Neural progenitor cell (in vitro differentiated cells): ENCODE data around the gene DTX4. TPM values are rescaled to one million over a fixed set of nuclear protein-coding genes. Genes with fewer than 3 reads are reported as not detected.

Source experiments
- DNase-seq: peaks from one replicate; pipeline ENCODE4 v3.0.0-alpha.2; 2016; ENCODE audit warnings: low spot score
- H2AFZ ChIP-seq: fragments of 200-600 bp; sonication (generic); replicated peaks from 2 replicates; pipeline ENCODE4 v1.6.1; 2016; ENCODE audit warnings: antibody characterized with exemption
- H3F3A ChIP-seq: fragments of 200-600 bp; sonication (generic); 2 replicates; pipeline ENCODE4 v1.6.1; 2016; ENCODE audit warnings: antibody characterized with exemption, low read depth
- H3K27ac ChIP-seq: fragments of 200-600 bp; sonication (generic); 2 replicates; pipeline ENCODE4 v1.5.1; 2016; ENCODE audit warnings: mild to moderate bottlenecking
- H3K27me3 ChIP-seq: fragments of 200-600 bp; sonication (generic); 2 replicates; pipeline ENCODE4 v1.6.1; 2016; ENCODE audit warnings: mild to moderate bottlenecking, moderate library complexity
- H3K36me3 ChIP-seq: fragments of 200-600 bp; sonication (generic); 2 replicates; pipeline ENCODE4 v1.5.1; 2016
- H3K4me1 ChIP-seq: fragments of 200-600 bp; sonication (generic); 2 replicates; pipeline ENCODE4 v1.6.1; 2016; ENCODE audit warnings: mixed run types
- H3K4me2 ChIP-seq: fragments of 200-600 bp; sonication (generic); 2 replicates; pipeline ENCODE4 v1.6.1; 2016
- H3K4me3 ChIP-seq: fragments of 200-600 bp; sonication (generic); 2 replicates; pipeline ENCODE4 v1.5.1; 2016
- H3K79me2 ChIP-seq: fragments of 200-600 bp; sonication (generic); 2 replicates; pipeline ENCODE4 v1.6.1; 2016; ENCODE audit warnings: low read depth
- H3K9ac ChIP-seq: fragments of 200-600 bp; sonication (generic); 2 replicates; pipeline ENCODE4 v1.6.1; 2016
- H3K9me3 ChIP-seq: fragments of 200-600 bp; sonication (generic); 2 replicates; pipeline ENCODE4 v1.5.1; 2016; ENCODE audit warnings: low read depth
- H4K20me1 ChIP-seq: fragments of 200-600 bp; sonication (generic); 2 replicates; pipeline ENCODE4 v1.6.1; 2016; ENCODE audit warnings: low read depth
- H3K27ac Mint-ChIP-seq: 3 replicates; pipeline ENCODE4 v1.8.0; 2021; ENCODE audit warnings: mixed read lengths
- H3K27me3 Mint-ChIP-seq: 2 replicates; pipeline ENCODE4 v1.8.0; 2022; ENCODE audit warnings: low read depth, mild to moderate bottlenecking, inconsistent platforms, moderate library complexity, mixed read lengths; ENCODE audit not compliant: insufficient read depth
- H3K36me3 Mint-ChIP-seq: 3 replicates; pipeline ENCODE4 v1.8.0; 2021; ENCODE audit warnings: mixed read lengths
- H3K4me1 Mint-ChIP-seq: 3 replicates; pipeline ENCODE4 v1.8.0; 2021; ENCODE audit warnings: mixed read lengths
- H3K4me3 Mint-ChIP-seq: 3 replicates; pipeline ENCODE4 v1.8.0; 2021; ENCODE audit warnings: mild to moderate bottlenecking, moderate library complexity, mixed read lengths
- H3K9me3 Mint-ChIP-seq: 3 replicates; pipeline ENCODE4 v1.8.0; 2020; ENCODE audit warnings: mixed read lengths
- EZH2 ChIP-seq: fragments of 200-600 bp; sonication (generic); IDR thresholded peaks from 2 replicates; pipeline ENCODE4 v1.6.1; 2017; ENCODE audit warnings: antibody characterized with exemption, mild to moderate bottlenecking, moderate library complexity
- EZH2phosphoT487 ChIP-seq: fragments of 200-600 bp; sonication (generic); IDR thresholded peaks from 2 replicates; pipeline ENCODE4 v1.6.1; 2017; ENCODE audit warnings: antibody characterized with exemption
- total RNA-seq: library from RNA; depleted of rRNA; stranded (reverse); fragments of >200 nt; gene quantifications from 2 replicates; pipeline ENCODE4 v1.2.3, GENCODE V29; 2015; ENCODE audit warnings: low replicate concordance
- TF ChIP-seq, protein P1 (sequence below): fragments of 200-600 bp; sonication (generic); IDR thresholded peaks from 2 replicates; pipeline ENCODE4 v1.5.1; 2017; ENCODE audit warnings: antibody characterized with exemption, mild to moderate bottlenecking

The DTX4 gene
- total RNA-seq, 1 donor from 2014 or later, result 16.9 TPM

DNA sequence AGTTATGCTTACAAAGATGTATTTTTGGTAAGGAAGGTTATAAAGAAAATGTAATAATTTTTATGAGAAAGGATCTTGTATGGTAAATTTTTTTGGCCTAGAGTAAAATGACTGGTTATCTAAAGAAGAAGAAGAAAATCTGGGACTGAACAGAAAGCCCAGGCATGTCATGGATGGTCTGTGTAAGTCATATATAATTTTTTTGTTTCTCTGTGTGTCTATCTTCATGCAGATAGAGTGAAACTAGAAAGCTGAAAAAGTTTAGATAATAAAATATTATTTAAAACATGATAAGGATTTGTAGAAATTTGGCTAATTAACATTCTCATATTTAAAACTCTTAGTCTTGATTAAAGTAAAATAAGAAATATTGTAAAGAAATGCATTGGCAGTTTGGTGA lies 68.4 kb downstream of the DTX4 start:
- H3K27me3 Mint-ChIP-seq, result peaks cover 6% of the 10 kb centered on the region
- H3K27me3 ChIP-seq, result no peaks in the 10 kb centered on the region
- no peak overlapping the region for H3K27ac Mint-ChIP-seq
- no peak overlapping the region for H3K9ac ChIP-seq
- no peaks in the 10 kb centered on the region for H3F3A ChIP-seq
- no peaks in the 10 kb centered on the region for H3K36me3 Mint-ChIP-seq
- H4K20me1 ChIP-seq, result no peaks in the 10 kb centered on the region
- no peak for DNase-seq
- H3K27ac ChIP-seq, result no peak overlapping the region
- no peaks in the 10 kb centered on the region for H3K79me2 ChIP-seq
- no peaks in the 10 kb centered on the region for H3K4me1 ChIP-seq
- no peaks in the 10 kb centered on the region for H3K36me3 ChIP-seq
- H3K4me1 Mint-ChIP-seq, result no peaks in the 10 kb centered on the region
- H3K9me3 ChIP-seq, result peaks cover 27% of the 10 kb centered on the region
- TF ChIP-seq EZH2phosphoT487 (no peak), EZH2 (no peak)
- TF ChIP-seq, protein P1, sequence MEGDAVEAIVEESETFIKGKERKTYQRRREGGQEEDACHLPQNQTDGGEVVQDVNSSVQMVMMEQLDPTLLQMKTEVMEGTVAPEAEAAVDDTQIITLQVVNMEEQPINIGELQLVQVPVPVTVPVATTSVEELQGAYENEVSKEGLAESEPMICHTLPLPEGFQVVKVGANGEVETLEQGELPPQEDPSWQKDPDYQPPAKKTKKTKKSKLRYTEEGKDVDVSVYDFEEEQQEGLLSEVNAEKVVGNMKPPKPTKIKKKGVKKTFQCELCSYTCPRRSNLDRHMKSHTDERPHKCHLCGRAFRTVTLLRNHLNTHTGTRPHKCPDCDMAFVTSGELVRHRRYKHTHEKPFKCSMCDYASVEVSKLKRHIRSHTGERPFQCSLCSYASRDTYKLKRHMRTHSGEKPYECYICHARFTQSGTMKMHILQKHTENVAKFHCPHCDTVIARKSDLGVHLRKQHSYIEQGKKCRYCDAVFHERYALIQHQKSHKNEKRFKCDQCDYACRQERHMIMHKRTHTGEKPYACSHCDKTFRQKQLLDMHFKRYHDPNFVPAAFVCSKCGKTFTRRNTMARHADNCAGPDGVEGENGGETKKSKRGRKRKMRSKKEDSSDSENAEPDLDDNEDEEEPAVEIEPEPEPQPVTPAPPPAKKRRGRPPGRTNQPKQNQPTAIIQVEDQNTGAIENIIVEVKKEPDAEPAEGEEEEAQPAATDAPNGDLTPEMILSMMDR, result no peak
- H3K9me3 Mint-ChIP-seq, result peaks cover 43% of the 10 kb centered on the region
- no peak overlapping the region for H3K4me2 ChIP-seq
- H2AFZ ChIP-seq, result no peak overlapping the region
- H3K4me3 Mint-ChIP-seq, result no peak overlapping the region
- H3K4me3 ChIP-seq, result no peak overlapping the region

DNA sequence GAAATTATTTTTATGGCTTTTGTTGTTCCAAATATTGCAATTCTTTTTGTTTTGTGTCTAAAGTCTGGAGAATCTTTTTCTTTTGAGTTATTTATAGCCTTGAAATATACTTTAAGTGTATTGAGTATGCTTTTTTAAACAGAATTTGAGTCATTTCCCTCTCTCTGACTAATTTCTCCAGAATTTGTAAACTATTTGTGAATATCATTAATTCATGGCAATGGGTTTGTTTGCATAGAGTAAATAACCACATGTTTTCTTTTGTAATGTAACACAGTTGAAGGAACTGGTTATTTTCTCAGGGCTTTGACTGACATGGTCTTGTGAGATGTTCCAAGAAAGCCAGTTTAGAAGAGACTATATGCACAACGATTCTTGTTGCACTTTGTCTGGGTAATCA lies 71.7 kb downstream of the DTX4 start:
- peaks cover 9% of the 10 kb centered on the region for H3K27me3 Mint-ChIP-seq
- TF ChIP-seq EZH2phosphoT487, result no peak
- TF ChIP-seq, protein P1, result no peak
- no peak for TF ChIP-seq EZH2
- Histone ChIP-seq H3F3A (no peaks in the 10 kb centered on the region), H3K27ac (no peak overlapping the region), H3K79me2 (no peaks in the 10 kb centered on the region), H3K4me3 (no peak overlapping the region), H2AFZ (no peak overlapping the region), H4K20me1 (no peaks in the 10 kb centered on the region), H3K36me3 (no peaks in the 10 kb centered on the region), H3K9me3 (peaks cover 19% of the 10 kb centered on the region), H3K27me3 (no peaks in the 10 kb centered on the region), H3K9ac (no peak overlapping the region), H3K4me2 (no peak overlapping the region), H3K4me1 (no peaks in the 10 kb centered on the region)
- DNase-seq, result no peak
- H3K4me3 Mint-ChIP-seq, result no peak overlapping the region
- no peaks in the 10 kb centered on the region for H3K36me3 Mint-ChIP-seq
- H3K4me1 Mint-ChIP-seq, result no peaks in the 10 kb centered on the region
- H3K9me3 Mint-ChIP-seq, result peaks cover 26% of the 10 kb centered on the region
- no peak overlapping the region for H3K27ac Mint-ChIP-seq

DNA sequence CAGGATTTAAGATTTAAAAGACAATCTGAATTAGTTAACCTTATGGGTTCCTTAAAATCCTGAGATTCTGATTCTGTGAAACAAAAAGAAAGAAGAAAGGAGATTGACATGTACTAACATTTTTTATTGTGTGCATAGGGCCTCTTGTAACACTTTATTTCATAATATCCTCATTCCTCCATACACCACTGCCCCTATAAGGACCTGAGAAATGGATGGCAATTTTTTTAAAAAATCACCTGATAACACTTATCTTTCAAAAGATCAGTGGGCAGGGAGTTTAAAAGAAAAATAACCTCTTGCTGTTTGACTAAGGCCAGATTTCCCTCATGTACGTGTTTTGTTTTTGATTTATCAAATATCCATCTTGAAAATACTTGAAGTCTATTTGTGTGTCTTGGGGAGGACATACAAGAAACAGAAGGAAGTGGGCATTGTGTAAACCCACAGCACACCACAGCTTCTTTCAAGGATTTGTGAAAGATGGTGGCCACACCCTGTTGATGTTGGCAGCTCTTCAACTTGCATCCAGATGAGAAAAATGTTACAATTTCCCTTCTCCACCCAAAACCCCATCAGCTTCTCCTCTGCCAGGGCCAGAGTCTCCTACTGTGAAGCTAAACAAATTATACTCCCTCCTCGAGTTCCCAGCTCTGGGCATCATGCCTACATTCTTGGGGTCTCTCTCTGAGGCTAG lies 75.7 kb downstream of the DTX4 start:
- Mint-ChIP-seq H3K4me1 (no peaks in the 10 kb centered on the region), H3K27me3 (peaks cover 9% of the 10 kb centered on the region), H3K9me3 (peaks cover 11% of the 10 kb centered on the region), H3K36me3 (no peaks in the 10 kb centered on the region), H3K4me3 (no peak overlapping the region), H3K27ac (peak overlapping the region; percentile 9)
- H3K27ac ChIP-seq, result no peak overlapping the region
- no peak overlapping the region for H3K9ac ChIP-seq
- no peaks in the 10 kb centered on the region for H3K79me2 ChIP-seq
- DNase-seq, result no peak
- no peaks in the 10 kb centered on the region for H4K20me1 ChIP-seq
- no peaks in the 10 kb centered on the region for H3K27me3 ChIP-seq
- H3K4me1 ChIP-seq, result no peaks in the 10 kb centered on the region
- H3K9me3 ChIP-seq, result peaks cover under 1% of the 10 kb centered on the region
- H3K36me3 ChIP-seq, result no peaks in the 10 kb centered on the region
- H3F3A ChIP-seq, result no peaks in the 10 kb centered on the region
- no peak overlapping the region for H3K4me3 ChIP-seq
- H3K4me2 ChIP-seq, result no peak overlapping the region
- H2AFZ ChIP-seq, result no peak overlapping the region
- TF ChIP-seq EZH2phosphoT487 (no peak), EZH2 (no peak)
- TF ChIP-seq, protein P1, result no peak
